Ascending aorta (tissue), 2 donors: ENCODE data around the gene HS3ST1. TPM values are rescaled to one million over a fixed set of nuclear protein-coding genes. Genes with fewer than 3 reads are reported as not detected.
A peak's percentile ranks its signal among the peaks of the same experiment; 100 is the strongest.

Source experiments
- DNase-seq, 2 donors: peaks; one replicate each; pipeline ENCODE4 v3.0.0-alpha.2; 2019; ENCODE audit warnings: low spot score in 2 of 2
- H3K27ac ChIP-seq, 2 donors: fragments of 200-600 bp; sonication (generic); one replicate each; pipeline ENCODE4 v1.5.1; 2016 to 2017; ENCODE audit warnings: mild to moderate bottlenecking in 1 of 2
- H3K27me3 ChIP-seq: fragments of 200-600 bp; sonication (generic); one replicate; pipeline ENCODE4 v1.5.1; 2017
- H3K36me3 ChIP-seq, 2 donors: fragments of 200-600 bp; sonication (generic); one replicate each; pipeline ENCODE4 v1.5.1; 2016
- H3K4me1 ChIP-seq, 2 donors: fragments of 200-600 bp; sonication (generic); one replicate each; pipeline ENCODE4 v1.5.1; 2016 to 2017; ENCODE audit warnings: mild to moderate bottlenecking in 1 of 2
- H3K4me3 ChIP-seq, 2 donors: fragments of 200-600 bp; sonication (generic); one replicate each; pipeline ENCODE4 v1.5.1; 2016 to 2017; ENCODE audit warnings: mild to moderate bottlenecking in 1 of 2
- H3K9me3 ChIP-seq, 2 donors: fragments of 200-600 bp; sonication (generic); one replicate each; pipeline ENCODE4 v1.5.1; 2016
- CTCF ChIP-seq, 3 experiments: fragments of 200-600 bp in 2 of 3; fragments of 450-650 bp in 1 of 3; sonication (generic) in 2 of 3; IDR thresholded peaks; one replicate each; pipeline ENCODE4 v1.5.1; 2016 to 2019; ENCODE audit warnings: antibody characterized with exemption in 3 of 3, mild to moderate bottlenecking in 1 of 3, moderate library complexity in 1 of 3
- intact Hi-C: fragments of 100-400 bp; cut with DNase I; formaldehyde crosslinking; loops from one replicate; pipeline ENCODE4 v1.15.1; 2023
- total RNA-seq: library from RNA; depleted of rRNA; stranded (reverse); fragments of >200 nt; gene quantifications from one replicate; pipeline ENCODE4 v1.1.0, GENCODE V29; 2016

Gene HS3ST1
- 0.64 TPM for total RNA-seq

GRCh38 chr4:11428231-11428898 is at the start of gene HS3ST1:
HS3ST1 (minus strand) TSS chr4:11428894; CDS start chr4:11400005, 28,889 bp downstream.
- Histone ChIP-seq H3K9me3 (no peaks in the 10 kb centered on the region), H3K36me3 (no peaks in the 10 kb centered on the region), H3K27me3 (no peaks in the 10 kb centered on the region), H3K4me3 (peak within 1 kb of the TSS; percentile 60 to 67), H3K4me1 (peaks cover 0 to 10% of the 10 kb centered on the region in 2 donors), H3K27ac (peak within 1 kb of the TSS in 1 of 2 donors; percentile 49)
- DNase-seq: no peak
- no peak for TF ChIP-seq CTCF (IDR thresholded peaks at IDR 0.05)
- intact Hi-C loops: loop anchor here (5.0 kb wide), 1 partner anchor 846 kb away; no protein-coding TSS in a partner anchor

- no peaks in the 10 kb centered on the region for H3K4me1 ChIP-seq
- H3K27me3 ChIP-seq: no peaks in the 10 kb centered on the region
- H3K9me3 ChIP-seq: no peaks in the 10 kb centered on the region
- DNase-seq: no peak
- intact Hi-C loops: no loop called here
- TF ChIP-seq CTCF (IDR thresholded peaks at IDR 0.05): no peak
- H3K4me3 ChIP-seq: no peak overlapping the region
- H3K36me3 ChIP-seq: no peaks in the 10 kb centered on the region
- no peak overlapping the region for H3K27ac ChIP-seq
These were observed 47.2 kb upstream of the HS3ST1 start for GRCh38 chr4:11475871-11476270.

GRCh38 chr4:11474146-11474545 is 45.5 kb upstream of the HS3ST1 start:
- DNase-seq: no peak
- no peak for TF ChIP-seq CTCF (IDR thresholded peaks at IDR 0.05)
- Histone ChIP-seq H3K36me3 (no peaks in the 10 kb centered on the region), H3K27me3 (no peaks in the 10 kb centered on the region), H3K4me1 (no peaks in the 10 kb centered on the region), H3K27ac (no peak overlapping the region), H3K9me3 (no peaks in the 10 kb centered on the region), H3K4me3 (no peak overlapping the region)
- intact Hi-C loops: no loop called here

GRCh38 chr4:11472535-11472934 is 43.8 kb upstream of the HS3ST1 start:
- no peak for TF ChIP-seq CTCF (IDR thresholded peaks at IDR 0.05)
- no peaks in the 10 kb centered on the region for H3K36me3 ChIP-seq
- H3K4me3 ChIP-seq: no peak overlapping the region
- no peak for DNase-seq
- intact Hi-C loops: no loop called here
- H3K4me1 ChIP-seq: no peaks in the 10 kb centered on the region
- no peaks in the 10 kb centered on the region for H3K27me3 ChIP-seq
- no peaks in the 10 kb centered on the region for H3K9me3 ChIP-seq
- no peak overlapping the region for H3K27ac ChIP-seq

GRCh38 chr4:11471618-11472017 is 42.9 kb upstream of the HS3ST1 start:
- no peak overlapping the region for H3K27ac ChIP-seq

More at GRCh38 chr4:11471618-11472017, 42.9 kb upstream of the HS3ST1 start:
- intact Hi-C loops: no loop called here
- no peaks in the 10 kb centered on the region for H3K4me1 ChIP-seq
- no peaks in the 10 kb centered on the region for H3K36me3 ChIP-seq
- no peaks in the 10 kb centered on the region for H3K9me3 ChIP-seq
- H3K27me3 ChIP-seq: no peaks in the 10 kb centered on the region
- no peak for TF ChIP-seq CTCF (IDR thresholded peaks at IDR 0.05)
- H3K4me3 ChIP-seq: no peak overlapping the region
- DNase-seq: no peak
